SU-DHL-6 (cell line): ENCODE data around the gene TRIM29.

Experiments used
- CTCF ChIP-seq: fragments of 200-600 bp; sonication (generic); IDR thresholded peaks from one replicate; pipeline ENCODE4 v1.5.1; 2017; ENCODE audit warnings: antibody characterized with exemption, mild to moderate bottlenecking, low read length, moderate library complexity; ENCODE audit not compliant: insufficient read depth, poor library complexity, severe bottlenecking
- EZH2phosphoT487 ChIP-seq: fragments of 200-600 bp; sonication (generic), shearing (Covaris generic); conservative IDR thresholded peaks from 2 replicates; pipeline ENCODE4 v1.6.1; 2018; ENCODE audit warnings: mild to moderate bottlenecking, antibody characterized with exemption, low read length, moderate library complexity, mixed read lengths

- no peak for TF ChIP-seq CTCF
- TF ChIP-seq EZH2phosphoT487 = no peak
Measured at GRCh38 chr11:120125509-120125908, 12.4 kb downstream of the TRIM29 start.
